ENCODE measurements around the gene MYO18A. TPM values are rescaled to one million over a fixed set of nuclear protein-coding genes. Genes with fewer than 3 reads are reported as not detected.

The MYO18A gene
- total RNA-seq, 1 experiment from 2014 or later = 37.2 TPM

DNA sequence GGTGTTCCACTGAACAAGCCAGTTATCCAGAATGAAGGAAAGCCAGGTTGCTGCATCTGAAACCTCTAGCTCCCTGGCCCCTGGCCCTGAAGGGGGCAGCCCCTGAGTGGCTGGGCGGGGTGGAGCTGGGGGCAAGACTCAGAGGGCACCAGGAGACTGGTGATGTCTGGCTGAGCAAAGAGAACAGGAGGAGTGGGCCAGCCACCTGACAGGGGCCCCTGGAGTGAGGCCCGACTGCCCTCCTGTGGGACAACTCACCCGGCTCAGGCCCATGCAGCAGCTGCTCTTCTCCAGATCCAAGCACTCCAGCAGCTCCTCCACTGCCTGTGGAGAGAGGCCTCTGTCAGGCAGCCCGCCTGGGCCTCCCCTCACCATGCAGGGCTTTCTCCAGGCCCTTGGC, 76.9 kb downstream of the MYO18A start (continued):
- TF ChIP-seq CEBPB (IDR thresholded peaks at IDR 0.05; ENCODE audit: low read depth) = no peak
- TF ChIP-seq EGR1 (IDR thresholded peaks at IDR 0.05; ENCODE audit: low read depth) = no peak
- no peak for TF ChIP-seq SIN3A (IDR thresholded peaks at IDR 0.05; ENCODE audit: low read depth)
- TF ChIP-seq POLR2AphosphoS5 (IDR thresholded peaks at IDR 0.05; ENCODE audit: low read depth, low read length) = no peak
- no peak for TF ChIP-seq ZFX (IDR thresholded peaks at IDR 0.05)
- TF ChIP-seq FOSL1 (IDR thresholded peaks at IDR 0.05; ENCODE audit: low read depth) = no peak
- TF ChIP-seq EZH2 (IDR thresholded peaks at IDR 0.05) = no peak
- no peak for TF ChIP-seq SP1 (IDR thresholded peaks at IDR 0.05; ENCODE audit: low read depth)
- TF ChIP-seq, protein P1, sequence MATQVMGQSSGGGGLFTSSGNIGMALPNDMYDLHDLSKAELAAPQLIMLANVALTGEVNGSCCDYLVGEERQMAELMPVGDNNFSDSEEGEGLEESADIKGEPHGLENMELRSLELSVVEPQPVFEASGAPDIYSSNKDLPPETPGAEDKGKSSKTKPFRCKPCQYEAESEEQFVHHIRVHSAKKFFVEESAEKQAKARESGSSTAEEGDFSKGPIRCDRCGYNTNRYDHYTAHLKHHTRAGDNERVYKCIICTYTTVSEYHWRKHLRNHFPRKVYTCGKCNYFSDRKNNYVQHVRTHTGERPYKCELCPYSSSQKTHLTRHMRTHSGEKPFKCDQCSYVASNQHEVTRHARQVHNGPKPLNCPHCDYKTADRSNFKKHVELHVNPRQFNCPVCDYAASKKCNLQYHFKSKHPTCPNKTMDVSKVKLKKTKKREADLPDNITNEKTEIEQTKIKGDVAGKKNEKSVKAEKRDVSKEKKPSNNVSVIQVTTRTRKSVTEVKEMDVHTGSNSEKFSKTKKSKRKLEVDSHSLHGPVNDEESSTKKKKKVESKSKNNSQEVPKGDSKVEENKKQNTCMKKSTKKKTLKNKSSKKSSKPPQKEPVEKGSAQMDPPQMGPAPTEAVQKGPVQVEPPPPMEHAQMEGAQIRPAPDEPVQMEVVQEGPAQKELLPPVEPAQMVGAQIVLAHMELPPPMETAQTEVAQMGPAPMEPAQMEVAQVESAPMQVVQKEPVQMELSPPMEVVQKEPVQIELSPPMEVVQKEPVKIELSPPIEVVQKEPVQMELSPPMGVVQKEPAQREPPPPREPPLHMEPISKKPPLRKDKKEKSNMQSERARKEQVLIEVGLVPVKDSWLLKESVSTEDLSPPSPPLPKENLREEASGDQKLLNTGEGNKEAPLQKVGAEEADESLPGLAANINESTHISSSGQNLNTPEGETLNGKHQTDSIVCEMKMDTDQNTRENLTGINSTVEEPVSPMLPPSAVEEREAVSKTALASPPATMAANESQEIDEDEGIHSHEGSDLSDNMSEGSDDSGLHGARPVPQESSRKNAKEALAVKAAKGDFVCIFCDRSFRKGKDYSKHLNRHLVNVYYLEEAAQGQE (IDR thresholded peaks at IDR 0.05; ENCODE audit: low read depth) = no peak

GRCh38 chr17:29102741-29103181, 77.4 kb downstream of the MYO18A start:
- ChIA-PET POLR2A (no interaction called here), CTCF (interaction anchor here (1.0 to 1.1 kb wide), 2 partner anchors 14 to 137 kb away, joined by 3 to 6 read pairs; no protein-coding TSS in a partner anchor), RAD21 (ENCODE audit: low non-redundant PET in 1 of 2, low total read pairs in 2 of 2, uncharacterized antibody in 2 of 2, unreplicated experiment in 2 of 2) (no interaction called here)
- BruUV-seq (replicated peaks) = no TSS peak
- Histone ChIP-seq H3K9ac (ENCODE audit: low read length) (no peak overlapping the region), H3K36me3 (ENCODE audit: control insufficient read depth in 1 of 2, insufficient read depth in 2 of 2, low read length in 2 of 2) (peaks cover 0 to 1% of the 10 kb centered on the region in 2 experiments; a peak in 2 of 4 replicates), H2AFZ (ENCODE audit: low read depth, low read length, poor library complexity, severe bottlenecking) (no peak overlapping the region), H3K27me3 (ENCODE audit: insufficient read depth, low read length) (no peaks in the 10 kb centered on the region), H3K4me2 (ENCODE audit: low read length) (no peak overlapping the region), H4K20me1 (ENCODE audit: insufficient read depth) (no peaks in the 10 kb centered on the region), H3K4me1 (ENCODE audit: control insufficient read depth in 1 of 2, insufficient read depth in 2 of 2, low read length in 2 of 2) (peaks cover 7 to 8% of the 10 kb centered on the region in 2 experiments), H3K9me2 (ENCODE audit: insufficient read depth) (no peaks in the 10 kb centered on the region), H3K79me2 (ENCODE audit: insufficient read depth, low read length) (no peaks in the 10 kb centered on the region), H3K4me3 (replicated peaks in 1 of 2; ENCODE audit: low read depth in 1 of 2, low read length in 2 of 2) (no peak overlapping the region), H3K9me3 (ENCODE audit: control insufficient read depth in 1 of 2, insufficient read depth in 1 of 2, low read depth in 1 of 2, low read length in 2 of 2) (no peaks in the 10 kb centered on the region), H3K27ac (ENCODE audit: low read depth, low read length) (no peak overlapping the region)
- intact Hi-C loops (cut with micrococcal nuclease) = no loop called here
- DNase-seq (ENCODE audit: low read depth, low spot score) (no peak), ATAC-seq (no peak)
- TF ChIP-seq SRF (IDR thresholded peaks at IDR 0.05; ENCODE audit: low read depth) (no peak), CBX3 (IDR thresholded peaks at IDR 0.05; ENCODE audit: low read depth) (no peak), EZH2phosphoT487 (IDR thresholded peaks at IDR 0.05; ENCODE audit: borderline replicate concordance) (no peak)
- TF ChIP-seq, protein P2, sequence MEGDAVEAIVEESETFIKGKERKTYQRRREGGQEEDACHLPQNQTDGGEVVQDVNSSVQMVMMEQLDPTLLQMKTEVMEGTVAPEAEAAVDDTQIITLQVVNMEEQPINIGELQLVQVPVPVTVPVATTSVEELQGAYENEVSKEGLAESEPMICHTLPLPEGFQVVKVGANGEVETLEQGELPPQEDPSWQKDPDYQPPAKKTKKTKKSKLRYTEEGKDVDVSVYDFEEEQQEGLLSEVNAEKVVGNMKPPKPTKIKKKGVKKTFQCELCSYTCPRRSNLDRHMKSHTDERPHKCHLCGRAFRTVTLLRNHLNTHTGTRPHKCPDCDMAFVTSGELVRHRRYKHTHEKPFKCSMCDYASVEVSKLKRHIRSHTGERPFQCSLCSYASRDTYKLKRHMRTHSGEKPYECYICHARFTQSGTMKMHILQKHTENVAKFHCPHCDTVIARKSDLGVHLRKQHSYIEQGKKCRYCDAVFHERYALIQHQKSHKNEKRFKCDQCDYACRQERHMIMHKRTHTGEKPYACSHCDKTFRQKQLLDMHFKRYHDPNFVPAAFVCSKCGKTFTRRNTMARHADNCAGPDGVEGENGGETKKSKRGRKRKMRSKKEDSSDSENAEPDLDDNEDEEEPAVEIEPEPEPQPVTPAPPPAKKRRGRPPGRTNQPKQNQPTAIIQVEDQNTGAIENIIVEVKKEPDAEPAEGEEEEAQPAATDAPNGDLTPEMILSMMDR (IDR thresholded peaks at IDR 0.05 in 2 of 3, conservative IDR thresholded peaks at IDR 0.05 in 1 of 3; ENCODE audit: borderline replicate concordance in 1 of 3, insufficient read depth in 1 of 3, low read depth in 2 of 3, low read length in 2 of 3) = no peak

Measured in HCT116 (cell line).